Measurements from ENCODE around the gene HERPUD1. TPM values are rescaled to one million over a fixed set of nuclear protein-coding genes. Genes with fewer than 3 reads are reported as not detected.

The HERPUD1 gene
- total and polyA plus RNA-seq, 2 of the 8 experiments (the other 6 are each of a cell fraction or from before 2014, with no cell fraction given) = 23.3 to 34.7 TPM

- TF ChIP-seq CHD7 (IDR thresholded peaks at IDR 0.05; ENCODE audit: insufficient replicate concordance, low read length) (no peak), SIRT6 (IDR thresholded peaks at IDR 0.05; ENCODE audit: low read length) (no peak), ZNF274 (IDR thresholded peaks at IDR 0.05; ENCODE audit: borderline replicate concordance, extremely low read depth, low read length) (no peak), CTBP2 (IDR thresholded peaks at IDR 0.05; ENCODE audit: borderline replicate concordance, insufficient read depth, insufficient read length, low read length) (no peak), CREB1 (IDR thresholded peaks at IDR 0.05) (no peak)
These were observed 34.7 kb upstream of the HERPUD1 start (continued) for GRCh38 chr16:56897026-56897799.
